ENCODE results near the gene TXLNG.

GRCh38 chrX:16853537-16853936 is 67.3 kb downstream of the TXLNG start:
- TF ChIP-seq BHLHE40 (IDR thresholded peaks at IDR 0.05; ENCODE audit: low read depth, low read length) (no peak), USF2 (IDR thresholded peaks at IDR 0.05; ENCODE audit: low read depth, low read length) (no peak), POLR2A (IDR thresholded peaks at IDR 0.05; ENCODE audit: low read depth, low read length) (no peak), CTCF (conservative IDR thresholded peaks at IDR 0.05; ENCODE audit: low read depth, low read length) (no peak), MXI1 (IDR thresholded peaks at IDR 0.05; ENCODE audit: borderline replicate concordance, low read depth, low read length) (no peak), RFX5 (IDR thresholded peaks at IDR 0.05; ENCODE audit: low read depth, low read length) (no peak), RAD21 (IDR thresholded peaks at IDR 0.05; ENCODE audit: low read length) (no peak), CEBPB (IDR thresholded peaks at IDR 0.05; ENCODE audit: low read depth, low read length) (no peak), SMC3 (IDR thresholded peaks at IDR 0.05; ENCODE audit: low read depth, low read length) (no peak), RCOR1 (IDR thresholded peaks at IDR 0.05; ENCODE audit: insufficient replicate concordance, low read length) (no peak), MAZ (IDR thresholded peaks at IDR 0.05; ENCODE audit: borderline replicate concordance, low read depth, low read length) (no peak), CHD1 (IDR thresholded peaks at IDR 0.05; ENCODE audit: low read depth, low read length) (no peak)

Measured in IMR-90 (cell line).